CD14-positive monocyte (primary cell): Measurements from ENCODE around the gene SINHCAF. TPM values are rescaled to one million over a fixed set of nuclear protein-coding genes. Genes with fewer than 3 reads are reported as not detected.

Experiments used
- DNase-seq, 3 donors: peaks; one replicate each; pipeline ENCODE4 v3.0.0-alpha.2; 2011 to 2022
- H2AFZ ChIP-seq: 2 replicates; pipeline ENCODE4 v1.6.0; 2012; ENCODE audit warnings: mild to moderate bottlenecking, low read depth, low read length, inconsistent platforms; ENCODE audit not compliant: insufficient read depth, poor library complexity, severe bottlenecking
- H3K27ac ChIP-seq, 2 donors: 1 replicate in 1 of 2; 2 replicates in 1 of 2; pipeline ENCODE4 v1.5.1; 2012 to 2013; ENCODE audit warnings: low read length in 2 of 2, control low read depth in 1 of 2, inconsistent platforms in 1 of 2, low read depth in 1 of 2, mild to moderate bottlenecking in 1 of 2
- H3K27me3 ChIP-seq, 2 donors: one replicate each; pipeline versions ENCODE4 v1.6.0 to v1.6.1; 2011 to 2013; ENCODE audit warnings: low read length in 2 of 2; ENCODE audit not compliant: control insufficient read depth in 2 of 2, insufficient read depth in 2 of 2
- H3K36me3 ChIP-seq, 2 donors: replicated peaks in 1 of 2; 1 replicate in 1 of 2; 2 replicates in 1 of 2; pipeline versions ENCODE4 v1.5.1 to v1.6.1; 2012 to 2013; ENCODE audit warnings: low read length in 2 of 2, control low read depth in 1 of 2, inconsistent platforms in 1 of 2, mild to moderate bottlenecking in 1 of 2; ENCODE audit not compliant: insufficient read depth in 2 of 2, control insufficient read depth in 1 of 2
- H3K4me1 ChIP-seq, 2 donors: 1 replicate in 1 of 2; 2 replicates in 1 of 2; pipeline versions ENCODE4 v1.5.1 to v1.6.1; 2012 to 2013; ENCODE audit warnings: low read length in 2 of 2, control low read depth in 1 of 2, inconsistent platforms in 1 of 2, mild to moderate bottlenecking in 1 of 2, moderate library complexity in 1 of 2; ENCODE audit not compliant: insufficient read depth in 2 of 2, control insufficient read depth in 1 of 2
- H3K4me2 ChIP-seq: replicated peaks from 2 replicates; pipeline ENCODE3; 2012; ENCODE audit warnings: low read length, moderate library complexity, mild to moderate bottlenecking; ENCODE audit not compliant: poor library complexity, severe bottlenecking; ENCODE audit errors: extremely low read depth
- H3K4me3 ChIP-seq, 3 experiments: fragments of 200-600 bp in 1 of 3; sonication (generic) in 1 of 3; replicated peaks in 1 of 3; 1 replicate in 2 of 3; 2 replicates in 1 of 3; pipeline ENCODE4 v1.5.1; 2011 to 2013; ENCODE audit warnings: low read length in 3 of 3, mild to moderate bottlenecking in 3 of 3, control low read depth in 2 of 3, low read depth in 2 of 3, inconsistent platforms in 1 of 3, moderate library complexity in 1 of 3
- H3K79me2 ChIP-seq: 2 replicates; pipeline ENCODE4 v1.6.0; 2012; ENCODE audit warnings: mild to moderate bottlenecking, control low read depth, inconsistent platforms, low read length, moderate library complexity; ENCODE audit not compliant: insufficient read depth
- H3K9ac ChIP-seq: 2 replicates; pipeline ENCODE4 v1.6.0; 2017; ENCODE audit warnings: low read length, mild to moderate bottlenecking; ENCODE audit not compliant: insufficient read depth, poor library complexity, severe bottlenecking
- H3K9me3 ChIP-seq, 2 donors: replicated peaks in 1 of 2; 1 replicate in 1 of 2; 2 replicates in 1 of 2; pipeline versions ENCODE4 v1.5.1 to v1.6.1; 2012 to 2013; ENCODE audit warnings: low read length in 2 of 2, control low read depth in 1 of 2; ENCODE audit not compliant: control insufficient read depth in 1 of 2, insufficient read depth in 1 of 2
- H4K20me1 ChIP-seq: 2 replicates; pipeline ENCODE4 v1.6.0; 2012; ENCODE audit warnings: mild to moderate bottlenecking, low read length, control low read depth, moderate library complexity; ENCODE audit not compliant: insufficient read depth
- H3K27ac Mint-ChIP-seq, 7 donors: one replicate each; pipeline ENCODE4 v1.8.0; 2020; ENCODE audit warnings: mild to moderate bottlenecking in 7 of 7, mixed read lengths in 7 of 7, moderate library complexity in 6 of 7, inconsistent platforms in 2 of 7
- H3K27me3 Mint-ChIP-seq, 3 donors: one replicate each; pipeline ENCODE4 v1.8.0; 2021 to 2022; ENCODE audit warnings: low read depth in 3 of 3, mild to moderate bottlenecking in 3 of 3, mixed read lengths in 3 of 3, moderate library complexity in 3 of 3, inconsistent platforms in 1 of 3
- H3K36me3 Mint-ChIP-seq, 2 donors: one replicate each; pipeline ENCODE4 v1.8.0; 2020; ENCODE audit warnings: mixed read lengths in 2 of 2, inconsistent platforms in 1 of 2, mild to moderate bottlenecking in 1 of 2
- H3K4me1 Mint-ChIP-seq: one replicate; pipeline ENCODE4 v1.8.0; 2020; ENCODE audit warnings: mild to moderate bottlenecking, mixed read lengths
- H3K4me3 Mint-ChIP-seq, 2 donors: one replicate each; pipeline ENCODE4 v1.8.0; 2020; ENCODE audit warnings: mild to moderate bottlenecking in 2 of 2, mixed read lengths in 2 of 2, moderate library complexity in 1 of 2
- H3K9me3 Mint-ChIP-seq, 7 donors: one replicate each; pipeline ENCODE4 v1.8.0; 2020 to 2022; ENCODE audit warnings: mixed read lengths in 7 of 7, mild to moderate bottlenecking in 6 of 7, moderate library complexity in 6 of 7, inconsistent platforms in 2 of 7
- CTCF ChIP-seq: fragments of 200-600 bp; IDR thresholded peaks from one replicate; pipeline ENCODE4 v1.8.0; 2022; ENCODE audit warnings: antibody characterized with exemption, mild to moderate bottlenecking
- WGBS: methylation state at CpG from one replicate; pipeline ENCODE4 v1.1.5; 2013; ENCODE audit warnings: missing lambda C conversion rate; ENCODE audit not compliant: insufficient coverage; 5-methylcytosine and 5-hydroxymethylcytosine counted together
- intact Hi-C, 2 donors: fragments of 100-400 bp; cut with micrococcal nuclease; formaldehyde crosslinking; loops; one replicate each; pipeline versions ENCODE4 v1.15.0 to v1.15.1; 2023
- polyA plus RNA-seq, 3 donors: library from polyadenylated mRNA; depleted of rRNA in 1 of 3; unstranded in 2 of 3; stranded (reverse) in 1 of 3; fragments of 300-500 nt in 2 of 3; fragments of >200 nt in 1 of 3; fragmentation: Illumina TruSeq in 2 of 3; gene quantifications; 1 replicate in 2 of 3; 2 replicates in 1 of 3; pipeline ENCODE4 v1.2.3, GENCODE V29; 2012 to 2021

The SINHCAF gene
- polyA plus RNA-seq, 3 donors: 14.2 to 20.2 (median 20.1) TPM

- TF ChIP-seq CTCF: no peak
- H3K4me3 ChIP-seq: no peak overlapping the region
Measured at GRCh38 chr12:31280183-31280582, 45.8 kb downstream of the SINHCAF start.

DNA sequence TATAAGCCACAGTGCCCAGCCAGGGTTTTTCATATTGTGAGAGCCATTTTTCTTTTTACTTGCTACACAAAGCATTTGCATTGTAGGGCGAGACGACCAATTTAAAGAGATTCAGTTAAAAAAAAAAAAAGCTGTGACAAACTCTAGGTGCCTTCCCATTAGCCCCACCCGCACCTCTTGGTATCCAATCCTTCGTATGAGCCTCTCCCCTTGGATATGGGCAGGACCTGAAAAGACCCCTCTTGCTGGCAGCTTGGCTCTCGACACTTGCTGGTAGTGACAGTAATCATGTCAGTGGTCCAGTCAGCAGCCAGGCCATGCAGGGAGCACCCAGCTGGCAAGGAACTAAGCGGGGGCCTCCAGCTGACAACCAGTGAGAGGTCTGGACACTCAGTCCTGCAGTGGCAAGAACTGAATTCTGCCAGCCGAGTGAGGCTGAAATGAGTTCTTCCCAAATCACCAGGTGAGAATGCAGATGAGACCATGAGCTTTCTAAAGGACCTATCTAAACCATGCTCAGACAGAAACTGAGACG, 46.5 kb downstream of the SINHCAF start:
- no peaks in the 10 kb centered on the region for H3K79me2 ChIP-seq
- no peak overlapping the region for H3K4me3 Mint-ChIP-seq
- H3K27ac ChIP-seq: no peak overlapping the region
- no peaks in the 10 kb centered on the region for H3K9me3 ChIP-seq
- peaks cover 34 to 79% of the 10 kb centered on the region in 2 donors for H3K36me3 ChIP-seq
- no peaks in the 10 kb centered on the region for H3K4me1 Mint-ChIP-seq
- no peak overlapping the region for H3K4me2 ChIP-seq
- H3K36me3 Mint-ChIP-seq: peaks cover 49 to 58% of the 10 kb centered on the region in 2 donors
- intact Hi-C loops: no loop called here
- no peaks in the 10 kb centered on the region for H3K27me3 Mint-ChIP-seq
- WGBS: 96% methylated on average over 7 of the region's 8 CpGs
- H3K9me3 Mint-ChIP-seq: no peaks in the 10 kb centered on the region
- no peak overlapping the region for H3K27ac Mint-ChIP-seq
- H2AFZ ChIP-seq: no peak overlapping the region
- no peak for TF ChIP-seq CTCF
- no peak for DNase-seq
- H4K20me1 ChIP-seq: no peaks in the 10 kb centered on the region
- no peaks in the 10 kb centered on the region for H3K27me3 ChIP-seq
- H3K4me3 ChIP-seq: no peak overlapping the region
- no peaks in the 10 kb centered on the region for H3K4me1 ChIP-seq
- no peak overlapping the region for H3K9ac ChIP-seq

More at GRCh38 chr12:31280183-31280582, 45.8 kb downstream of the SINHCAF start:
- no peaks in the 10 kb centered on the region for H3K27me3 ChIP-seq
- Mint-ChIP-seq H3K27ac (no peak overlapping the region), H3K4me3 (no peak overlapping the region), H3K4me1 (no peaks in the 10 kb centered on the region), H3K36me3 (peaks cover 51 to 65% of the 10 kb centered on the region in 2 donors), H3K9me3 (no peaks in the 10 kb centered on the region), H3K27me3 (no peaks in the 10 kb centered on the region)
- no peak overlapping the region for H3K9ac ChIP-seq
- H4K20me1 ChIP-seq: no peaks in the 10 kb centered on the region
- no peaks in the 10 kb centered on the region for H3K9me3 ChIP-seq
- no peak overlapping the region for H3K27ac ChIP-seq
- no peak overlapping the region for H2AFZ ChIP-seq
- no peak for DNase-seq
- no peaks in the 10 kb centered on the region for H3K4me1 ChIP-seq
- intact Hi-C loops: no loop called here
- no peaks in the 10 kb centered on the region for H3K79me2 ChIP-seq
- H3K36me3 ChIP-seq: peaks cover 40 to 79% of the 10 kb centered on the region in 2 donors
- H3K4me2 ChIP-seq: no peak overlapping the region
